LHCN-M2 (cell line): ENCODE results near the gene SOCS7. TPM values are rescaled to one million over a fixed set of nuclear protein-coding genes. Genes with fewer than 3 reads are reported as not detected.

Experiments used
- DNase-seq: peaks from one replicate; pipeline ENCODE4 v3.0.0-alpha.2; 2012; ENCODE audit warnings: low read depth
- total RNA-seq: library from RNA; depleted of rRNA; stranded (reverse); fragments of >200 nt; gene quantifications from 2 replicates; pipeline ENCODE4 v1.2.3, GENCODE V29; 2014

The SOCS7 gene
- total RNA-seq, 1 experiment from 2014 or later, result 9.4 TPM

DNA sequence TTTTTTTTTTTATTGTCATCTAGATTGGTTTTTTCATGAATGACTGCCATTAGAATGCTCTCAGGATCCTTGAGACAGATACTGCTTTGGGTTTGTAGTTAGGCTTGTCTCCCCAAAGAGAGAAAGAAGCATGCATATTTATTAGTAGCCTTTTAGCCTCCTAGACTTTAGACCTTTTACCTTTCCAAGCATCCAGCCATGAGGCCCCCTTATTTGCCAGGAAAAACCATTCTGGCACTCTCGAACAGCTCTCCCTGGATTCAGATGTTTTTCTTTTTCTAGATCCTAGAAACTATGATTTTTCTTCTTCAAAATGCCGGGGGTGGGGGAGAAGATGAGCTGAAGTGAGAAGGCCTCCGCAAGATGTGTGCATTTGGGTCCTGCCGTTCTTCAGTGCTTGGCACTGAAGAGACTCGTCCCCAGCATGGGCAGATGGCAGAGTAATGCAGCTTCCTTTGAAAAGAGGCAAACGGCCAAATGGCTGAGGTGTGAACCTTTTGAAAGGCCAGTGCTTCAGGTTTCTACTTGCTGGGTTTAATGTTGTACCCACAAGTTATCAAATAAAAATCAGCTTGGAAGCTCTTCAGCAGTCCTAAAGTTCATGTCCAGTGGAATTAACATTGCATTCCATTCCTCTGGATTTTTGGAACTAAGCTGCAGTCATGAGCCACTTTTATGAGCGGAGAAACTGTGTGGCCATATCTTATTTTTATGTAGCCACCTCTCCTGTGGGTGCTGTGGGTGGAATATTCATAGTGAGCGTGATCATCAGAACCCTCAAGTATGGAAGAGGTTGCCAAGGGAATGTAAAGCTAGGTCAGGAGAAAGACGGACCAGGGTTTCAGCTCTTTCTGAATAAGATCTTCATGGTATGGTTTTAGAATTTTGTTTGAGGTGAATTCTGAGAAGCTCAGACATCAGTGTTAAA is 7.2 kb downstream of the SOCS7 start:
- no peak for DNase-seq

DNA sequence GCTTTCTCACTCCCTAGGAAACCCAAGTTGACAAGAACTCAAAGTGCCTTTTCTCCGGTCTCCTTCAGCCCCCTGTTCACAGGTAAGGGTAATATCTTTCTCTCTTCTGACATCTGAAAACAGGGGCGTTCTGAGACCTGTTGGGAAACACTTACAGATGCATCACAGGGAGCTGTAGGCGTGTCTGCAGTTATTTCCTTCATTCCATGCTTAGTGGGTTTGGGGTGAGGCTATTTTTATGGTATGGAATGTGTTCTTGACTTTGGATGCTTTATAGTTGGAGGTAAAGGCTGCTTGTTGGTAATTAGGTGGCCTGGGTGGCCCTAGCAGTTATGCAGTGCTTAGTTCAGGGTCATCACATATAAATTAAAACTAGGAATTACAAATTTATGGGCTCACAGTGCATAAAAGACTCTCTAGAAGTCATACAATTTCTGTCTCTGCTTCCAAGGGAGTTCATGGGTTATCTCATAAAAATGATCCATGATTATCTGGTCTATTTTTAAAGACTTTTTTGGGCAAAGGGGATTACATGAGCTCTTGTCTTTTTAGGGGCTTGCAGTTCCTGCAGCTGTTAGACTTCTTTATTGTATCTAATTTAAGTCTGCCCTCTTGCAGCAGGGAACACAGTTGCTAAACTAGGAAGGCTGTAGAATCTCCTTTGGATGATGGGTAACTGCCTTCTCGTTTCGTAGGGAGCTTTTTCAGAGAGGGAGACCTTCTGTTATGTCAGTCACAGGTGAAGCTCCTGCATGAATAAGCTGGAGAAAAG is 10.2 kb downstream of the SOCS7 start:
- no peak for DNase-seq

DNA sequence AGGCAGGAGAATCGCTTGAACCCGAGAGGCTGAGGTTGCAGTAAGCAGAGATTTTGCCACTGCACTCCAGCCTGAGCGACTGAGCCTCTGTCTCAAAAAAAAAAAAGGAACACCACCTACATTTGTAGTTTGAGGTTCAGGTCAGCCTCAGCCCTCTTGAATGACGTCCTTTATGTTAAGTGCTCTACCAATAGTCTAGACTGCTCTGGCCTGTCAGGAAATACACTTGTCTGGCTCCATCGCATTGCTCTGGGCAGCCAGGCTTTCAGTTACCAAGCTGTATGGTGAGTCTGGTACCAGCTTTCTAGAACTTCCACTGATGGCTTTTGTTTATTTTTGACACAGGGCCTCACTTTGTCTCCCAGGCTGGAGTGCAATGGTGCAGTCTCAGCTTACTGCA is 11.4 kb downstream of the SOCS7 start:
- no peak for DNase-seq

DNA sequence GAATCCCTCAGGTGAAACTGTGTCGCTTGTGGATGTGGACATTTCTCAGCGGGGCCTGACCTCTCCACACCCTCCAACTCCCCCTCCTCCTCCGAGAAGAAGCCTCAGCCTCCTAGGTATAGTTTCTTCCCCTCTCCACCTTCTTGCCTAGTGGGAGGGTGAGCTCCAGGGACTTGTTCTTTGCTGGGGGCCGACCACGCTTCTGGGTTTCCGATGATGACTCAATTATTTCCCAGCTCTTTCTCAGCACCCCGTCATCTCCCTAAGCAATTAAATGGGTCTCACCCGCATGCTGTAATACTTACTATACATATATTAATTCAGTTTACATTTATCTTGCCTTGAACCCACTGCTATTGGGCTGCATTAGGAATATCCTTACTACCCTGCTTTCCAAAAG is 13.1 kb downstream of the SOCS7 start:
- no peak for DNase-seq

DNA sequence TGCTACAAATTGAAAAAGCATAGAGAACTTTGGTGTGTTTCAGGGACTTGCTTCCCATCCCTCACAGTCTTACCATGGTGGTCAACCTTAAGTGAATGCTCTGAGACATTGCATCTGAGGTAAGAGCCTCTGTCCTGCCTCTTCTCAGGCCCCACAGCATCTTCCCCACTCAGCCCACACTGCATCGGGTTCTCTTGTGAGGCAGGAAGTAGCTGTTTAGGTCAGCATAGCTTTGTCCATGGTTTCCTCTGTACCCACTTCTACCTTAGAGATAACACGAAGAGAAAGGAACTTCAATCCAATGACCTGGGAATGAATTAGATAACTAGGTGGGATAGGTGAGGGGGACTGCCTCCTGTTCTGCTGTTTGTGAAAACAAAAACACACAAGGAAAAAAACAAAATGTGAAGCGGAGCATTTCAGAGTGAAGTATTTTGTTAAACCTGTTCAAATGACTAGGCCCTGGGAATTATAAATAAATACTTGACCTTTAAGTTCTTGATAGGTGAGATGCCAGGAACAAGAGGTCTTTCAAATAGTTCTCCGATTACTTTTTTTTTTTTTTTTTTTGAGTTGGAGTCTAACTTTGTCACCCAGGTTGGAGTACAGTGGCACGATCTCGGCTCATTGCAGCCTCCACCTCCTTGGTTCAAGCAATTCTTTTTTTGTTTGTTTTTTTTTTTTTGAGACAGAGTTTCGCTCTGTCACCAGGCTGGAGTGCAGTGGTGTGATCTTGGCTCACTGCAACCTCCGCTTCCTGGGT is 17.7 kb downstream of the SOCS7 start:
- no peak for DNase-seq

DNA sequence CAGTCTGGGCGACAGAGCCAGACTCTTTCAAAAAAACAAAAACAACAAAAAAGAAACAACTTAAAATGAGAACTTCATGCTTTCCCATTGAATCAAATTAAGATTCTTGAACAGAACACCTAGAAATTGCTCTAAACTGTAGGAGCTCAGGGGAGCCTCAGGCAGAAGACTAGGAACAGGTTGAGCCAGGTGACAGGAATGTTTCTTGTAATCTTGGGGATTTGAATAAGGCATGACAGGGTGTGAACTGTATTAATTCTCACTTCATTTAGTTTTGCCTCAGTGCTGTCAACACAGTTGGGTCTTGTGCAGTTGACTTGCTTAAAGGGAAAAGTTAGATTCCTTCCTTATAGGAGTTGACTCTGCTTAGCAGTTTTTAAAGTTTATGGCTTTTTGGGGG is 27.8 kb downstream of the SOCS7 start:
- DNase-seq, result no peak

DNA sequence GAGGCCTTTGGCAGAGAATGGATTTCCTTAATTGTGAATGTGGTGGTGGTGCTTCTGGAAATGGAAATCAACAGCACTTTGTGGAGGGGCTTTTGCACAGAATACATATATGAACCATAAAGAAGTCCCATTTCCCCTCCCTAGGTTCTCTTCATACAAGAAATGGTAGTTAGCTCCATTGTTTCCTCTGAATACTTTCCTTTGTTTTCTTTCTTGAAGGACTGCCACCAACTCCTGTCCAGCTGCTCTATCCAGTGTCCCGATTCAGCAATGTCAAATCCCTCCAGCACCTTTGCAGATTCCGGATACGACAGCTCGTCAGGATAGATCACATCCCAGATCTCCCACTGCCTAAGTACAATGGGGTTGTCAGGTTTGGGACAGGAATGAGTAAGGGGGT is 43.4 kb downstream of the SOCS7 start:
- DNase-seq, result no peak

DNA sequence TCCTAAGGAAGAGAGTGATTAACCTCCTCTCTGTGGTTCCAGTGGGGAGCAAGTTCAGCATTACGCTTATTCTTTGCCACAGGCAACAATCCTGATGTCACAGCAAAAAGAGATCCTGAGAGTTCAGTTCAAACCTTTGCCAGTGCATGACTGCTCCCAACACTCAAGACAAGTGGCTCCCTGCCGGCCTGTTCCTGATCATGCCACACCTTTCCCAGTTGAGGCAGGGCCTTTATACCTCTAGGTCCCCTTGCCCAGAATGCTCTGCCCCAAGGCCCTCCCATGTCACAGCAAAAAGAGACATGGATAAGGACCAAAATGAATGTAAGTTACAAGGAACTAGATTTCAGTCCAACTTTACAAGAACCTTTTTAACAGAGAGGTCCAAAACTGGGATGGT is 45.6 kb downstream of the SOCS7 start:
- no peak for DNase-seq

DNA sequence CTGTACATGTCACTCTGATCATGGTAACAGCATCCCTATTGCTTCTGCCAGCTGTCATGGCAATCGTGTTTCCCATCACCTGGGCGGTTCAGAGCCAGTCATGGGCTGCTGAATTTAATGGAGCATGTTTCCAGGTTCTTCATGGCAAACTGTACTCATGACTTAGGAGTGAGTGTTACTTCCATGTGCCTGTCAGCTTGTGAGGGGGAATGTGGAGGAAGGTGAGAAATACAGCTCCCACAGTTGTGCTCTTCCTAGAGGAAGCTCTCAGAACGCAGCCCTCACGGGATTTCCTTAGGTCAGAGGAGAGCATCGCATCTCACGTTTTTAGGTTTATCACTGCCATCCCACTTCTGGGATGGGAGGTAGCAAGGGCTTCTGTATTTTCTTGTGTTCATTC is 48.6 kb downstream of the SOCS7 start:
- no peak for DNase-seq

DNA sequence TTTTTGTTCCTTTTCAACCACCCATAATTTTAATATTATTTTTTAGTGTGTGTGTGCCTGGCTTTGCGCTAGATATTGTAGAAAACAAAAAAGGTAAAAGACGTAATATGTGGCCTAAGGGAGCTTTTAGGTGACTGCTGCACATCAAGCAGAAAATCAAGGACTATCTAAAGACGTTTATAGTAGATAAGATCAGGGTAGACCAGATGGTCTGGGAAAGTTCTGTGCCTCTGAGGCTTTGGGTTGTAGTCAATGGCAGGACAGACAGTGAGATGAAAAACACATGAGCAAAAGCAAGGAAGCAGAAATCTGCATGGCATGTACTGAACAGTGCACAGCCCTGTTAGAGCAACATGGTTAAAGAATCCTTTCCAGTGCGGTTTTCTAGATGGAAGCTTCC is 49.8 kb downstream of the SOCS7 start:
- DNase-seq, result no peak

DNA sequence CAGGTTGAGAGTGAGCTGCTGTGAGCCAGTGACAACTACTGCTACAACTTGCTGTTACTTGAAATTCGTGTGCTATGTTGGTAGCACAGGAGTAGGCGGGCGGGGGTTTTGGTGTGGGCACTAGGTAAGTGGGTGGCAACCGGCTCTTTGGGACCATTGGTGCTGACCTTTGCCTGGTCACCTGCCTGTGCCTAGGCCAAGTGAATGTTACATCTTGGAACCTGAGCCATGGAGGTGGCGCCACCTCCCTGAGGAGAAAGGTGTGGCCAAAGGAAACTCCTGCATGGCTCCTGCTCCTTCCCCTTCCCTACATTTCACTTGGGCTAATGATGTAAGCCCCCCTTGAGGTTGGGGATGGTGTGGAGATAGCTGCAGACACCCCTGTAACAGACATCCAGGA is 51.3 kb downstream of the SOCS7 start:
- no peak for DNase-seq

DNA sequence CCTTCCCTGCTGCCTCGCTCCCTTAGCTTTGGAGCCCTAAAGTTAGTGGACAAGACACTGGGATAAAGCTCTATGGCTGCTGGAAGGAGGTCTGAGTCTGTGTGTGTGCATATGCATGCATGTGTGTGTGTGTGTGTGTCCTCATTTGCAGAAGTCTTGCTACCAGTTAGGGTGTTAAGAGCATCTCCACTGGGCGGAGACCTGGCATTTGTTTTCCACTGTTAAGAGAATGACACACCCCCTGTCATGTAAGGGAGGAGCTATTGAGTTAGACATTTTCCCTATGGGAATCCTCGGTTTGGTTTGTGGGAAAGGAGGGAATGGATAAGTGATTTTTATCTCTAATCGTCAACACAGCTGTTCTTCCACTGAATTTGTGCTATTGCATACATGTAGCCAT is 51.8 kb downstream of the SOCS7 start:
- peak; percentile 82 for DNase-seq

DNA sequence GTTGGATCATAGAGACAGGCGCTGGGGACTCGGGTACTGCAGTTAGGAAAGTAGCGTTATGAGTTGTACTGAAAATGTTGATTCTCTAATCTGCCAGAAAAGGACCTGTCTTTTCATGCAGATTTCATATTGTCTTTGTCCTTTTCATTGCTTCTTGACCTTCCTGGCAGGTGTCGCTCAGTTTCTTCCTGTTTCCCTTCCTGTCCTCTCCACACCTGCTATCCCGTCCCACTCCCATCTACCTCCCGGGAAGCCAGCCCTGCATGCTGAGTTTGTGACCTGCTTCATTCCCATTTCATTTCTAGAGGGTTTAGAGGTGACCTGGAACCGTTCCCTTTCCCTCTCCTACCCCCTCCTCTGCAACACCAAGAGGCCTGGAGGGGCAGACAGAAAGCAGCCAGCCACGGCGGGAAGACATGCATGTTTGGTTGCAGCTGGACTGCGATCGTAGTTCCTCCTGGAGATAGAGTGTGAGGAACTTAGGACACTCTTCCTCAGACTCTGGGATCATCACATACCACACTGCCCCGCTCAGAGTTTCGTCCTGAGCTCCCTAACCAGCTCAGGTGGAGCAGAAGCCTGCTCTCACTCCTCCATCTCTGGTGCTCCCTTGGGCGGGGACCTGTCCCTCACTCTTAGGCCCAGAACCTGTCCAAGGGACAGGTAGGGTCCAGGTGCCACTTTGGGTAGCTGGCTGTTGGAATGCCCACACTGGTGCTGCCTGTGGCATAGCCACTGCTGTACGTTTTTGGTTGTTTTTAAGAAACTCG is 52.7 kb downstream of the SOCS7 start:
- no peak for DNase-seq

DNA sequence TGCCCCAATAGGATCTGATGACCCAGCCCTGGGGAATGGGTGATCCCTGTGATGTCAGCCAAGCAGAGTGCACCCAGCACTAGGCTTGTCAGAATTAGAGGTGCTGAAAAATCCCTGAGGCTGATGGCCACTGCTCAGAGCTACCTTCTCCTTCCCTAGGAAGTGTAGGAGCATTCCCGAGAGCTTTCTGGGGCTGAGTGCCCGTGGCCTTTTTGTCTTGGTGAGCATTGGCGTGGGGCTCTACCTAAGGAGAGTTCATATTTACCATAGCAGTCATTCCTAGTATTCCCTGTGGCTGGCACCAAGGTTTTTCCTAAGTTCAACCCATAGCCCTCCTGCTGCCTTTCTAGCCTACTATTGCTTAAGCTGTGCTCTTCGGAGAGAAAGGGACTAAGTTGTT is 54.0 kb downstream of the SOCS7 start:
- DNase-seq, result no peak

DNA sequence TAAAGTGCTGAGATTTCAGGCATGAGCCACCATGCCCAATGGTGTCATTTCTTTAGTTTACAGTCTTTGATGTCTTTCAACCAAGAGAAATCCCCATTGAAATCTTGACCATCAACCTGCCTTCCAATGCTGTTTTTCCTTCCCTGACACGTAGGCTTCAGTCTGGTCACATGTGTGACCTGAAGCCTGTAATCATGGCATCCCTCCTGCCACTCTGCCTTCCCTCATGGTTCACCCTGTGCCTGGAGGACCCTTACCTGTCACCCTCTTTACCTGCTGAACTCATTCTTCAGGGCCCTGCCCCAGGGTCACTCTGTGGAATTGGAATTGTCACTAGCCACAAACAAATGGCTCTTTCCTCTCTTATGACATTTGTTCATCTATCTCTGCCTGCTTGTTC is 58.6 kb downstream of the SOCS7 start:
- DNase-seq, result no peak

DNA sequence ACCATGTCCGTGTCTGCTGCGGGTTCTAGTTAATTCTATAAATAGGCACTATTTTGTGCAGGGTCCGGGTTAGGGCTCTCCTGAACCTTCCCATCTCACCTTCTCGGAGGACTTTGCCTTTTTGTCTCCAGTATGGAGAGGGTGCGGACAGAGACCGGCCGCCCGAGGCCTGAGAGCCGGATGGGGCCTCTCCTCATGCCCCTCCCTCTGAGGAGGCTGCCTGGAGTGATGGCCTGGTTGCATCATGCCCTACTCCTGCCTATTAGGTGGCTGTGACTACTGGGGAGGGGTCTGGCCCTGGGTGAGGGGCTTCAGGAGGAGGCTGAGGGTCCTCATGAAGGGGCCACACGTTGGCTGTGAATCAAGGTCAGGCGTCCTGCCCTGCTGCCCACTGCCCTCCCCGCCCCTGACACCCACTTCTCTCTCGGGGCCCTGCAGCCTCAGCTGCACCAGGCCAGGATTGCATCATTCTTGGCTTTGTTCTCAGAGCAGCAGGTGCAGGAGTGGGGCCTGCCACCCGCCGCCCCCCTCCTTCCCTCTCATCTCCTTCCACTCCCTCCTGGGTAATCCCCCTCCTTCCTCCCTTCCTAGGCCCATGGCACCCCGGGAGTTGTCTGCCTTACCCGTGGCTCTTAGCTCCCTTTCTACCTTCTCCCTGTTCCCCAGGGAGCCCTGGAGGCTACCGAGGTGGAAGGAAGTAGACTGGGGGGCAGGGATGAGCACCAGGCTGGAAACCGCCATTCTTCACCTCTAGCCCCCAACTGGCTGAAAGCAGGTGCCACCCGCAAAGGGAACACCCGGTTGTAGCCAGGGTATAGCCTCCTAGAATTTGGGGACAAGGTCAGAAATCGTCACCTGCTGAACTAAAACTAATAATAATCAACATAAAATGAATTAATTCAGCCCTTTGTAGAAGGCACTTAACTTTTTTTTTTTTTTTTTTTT is 63.9 kb downstream of the SOCS7 start:
- DNase-seq, result peak; percentile 41

DNA sequence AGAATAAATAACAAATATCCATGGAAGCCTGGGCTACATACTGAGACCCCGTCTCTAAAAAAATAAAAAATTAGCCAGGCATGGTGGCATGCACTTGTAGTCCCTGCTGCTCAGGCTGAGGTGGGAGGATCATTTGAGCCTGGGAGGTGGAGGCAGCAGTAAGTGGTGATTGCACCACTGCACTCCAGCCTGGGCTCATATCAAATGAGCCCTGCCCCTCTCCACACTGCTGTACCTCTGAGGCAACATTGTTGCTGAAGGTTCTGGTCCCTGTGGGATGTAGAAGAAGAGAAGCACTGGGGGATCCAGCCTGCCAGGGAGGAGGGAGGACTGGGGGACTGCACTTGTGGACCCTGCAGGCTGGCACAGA is 65.2 kb downstream of the SOCS7 start:
- no peak for DNase-seq

DNA sequence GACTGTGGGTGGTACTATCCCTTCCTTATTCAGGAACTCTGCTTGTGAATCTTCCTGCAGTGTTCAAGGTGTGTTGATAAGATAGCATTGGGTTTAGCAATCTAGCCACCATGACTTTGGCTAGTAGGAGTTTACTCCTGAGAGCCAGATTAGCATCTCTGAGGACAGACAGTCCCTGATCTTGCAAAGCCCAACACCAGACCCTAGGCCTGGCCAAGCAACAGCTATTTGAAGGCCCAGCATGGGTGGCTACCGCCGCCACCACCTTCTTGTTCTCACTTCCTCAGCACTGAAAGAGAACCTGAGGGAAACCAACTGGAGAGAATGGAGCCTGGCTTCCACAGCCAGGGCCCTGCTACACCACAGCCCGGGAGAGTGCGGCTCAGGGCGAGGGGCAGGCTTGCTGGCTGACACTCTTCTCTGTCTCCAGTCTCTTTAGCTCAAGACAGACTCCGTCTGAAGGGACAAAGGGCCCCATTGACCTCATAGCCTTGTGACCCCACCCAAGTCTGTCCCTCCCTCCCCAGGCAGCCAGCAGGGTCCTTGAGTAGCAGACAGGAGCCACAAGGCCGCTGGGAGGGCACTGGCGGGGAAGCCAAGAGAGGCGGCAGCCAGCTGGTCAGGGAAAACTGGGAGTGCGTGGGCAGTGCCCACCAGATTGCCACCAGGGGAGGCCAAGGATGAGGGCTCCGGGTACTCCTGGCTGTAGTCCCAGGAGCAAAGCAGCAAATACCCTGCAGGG is 65.7 kb downstream of the SOCS7 start:
- DNase-seq, result no peak

DNA sequence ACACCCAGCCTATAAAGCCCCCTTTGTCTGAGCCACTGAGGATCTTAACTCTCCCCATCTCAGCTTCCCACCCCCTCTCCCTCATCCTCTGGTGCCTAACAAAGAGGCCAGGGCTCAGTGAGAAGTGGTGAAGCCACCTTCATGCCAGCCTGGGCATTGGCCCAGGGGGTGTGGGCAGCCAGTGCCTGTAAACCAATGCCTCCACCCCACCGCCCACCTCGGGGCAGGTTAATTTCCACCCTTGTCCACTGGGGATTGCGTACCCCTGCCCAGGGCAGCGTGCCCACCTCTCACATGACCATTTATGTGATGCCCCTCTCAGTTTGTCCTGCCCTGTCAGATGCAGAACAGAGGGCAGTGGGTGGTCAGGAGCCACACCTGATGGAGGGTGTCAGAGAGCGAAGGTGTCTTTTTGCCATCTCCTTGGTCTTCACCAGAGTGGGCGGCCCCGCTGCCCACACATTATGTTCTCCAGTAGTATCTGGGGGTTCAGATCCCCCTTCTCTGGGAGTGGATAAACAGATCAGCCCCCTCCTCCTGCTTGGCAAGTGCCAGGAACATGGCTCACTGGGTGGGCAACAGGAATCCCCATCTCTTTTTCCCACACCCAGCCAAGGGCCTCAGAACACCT is 66.5 kb downstream of the SOCS7 start:
- DNase-seq, result no peak
